OCI-LY7 (cell line): ENCODE results near the gene PDK2. TPM values are rescaled to one million over a fixed set of nuclear protein-coding genes. Genes with fewer than 3 reads are reported as not detected.

Experiments used
- BruUV-seq: library from RNA; stranded (reverse); fragments of 400-500 nt; replicated peaks from 2 replicates; lab custom pipeline; 2021; lab: Mats Ljungman, UMichigan
- CTCF ChIA-PET: fragments of 300-600 bp; sonication (Branson Sonifier 250); formaldehyde crosslinking; loops from one replicate; lab custom pipeline; 2022; ENCODE audit warnings: antibody characterized with exemption; ENCODE audit not compliant: unreplicated experiment; lab: Charles Lee
- POLR2A ChIA-PET: fragments of 300-600 bp; sonication (Branson Sonifier 250); formaldehyde crosslinking; loops from one replicate; lab custom pipeline; 2022; ENCODE audit warnings: antibody characterized with exemption; lab: Charles Lee
- DNase-seq: peaks from one replicate; pipeline ENCODE4 v3.0.0-alpha.2; 2015; ENCODE audit warnings: low spot score
- H2AFZ ChIP-seq: fragments of 200-600 bp; sonication (generic), shearing (Covaris generic); 2 replicates; pipeline ENCODE4 v1.6.1; 2014; ENCODE audit warnings: mild to moderate bottlenecking, antibody characterized with exemption, low read length, moderate library complexity
- H3K27ac ChIP-seq: fragments of 200-600 bp; sonication (generic); 2 replicates; pipeline ENCODE4 v1.5.1; 2014; ENCODE audit warnings: mixed run types, low read depth, mild to moderate bottlenecking, moderate library complexity, low read length, inconsistent platforms; ENCODE audit not compliant: poor library complexity, severe bottlenecking
- H3K36me3 ChIP-seq: fragments of 200-600 bp; sonication (generic); 2 replicates; pipeline ENCODE4 v1.6.1; 2014; ENCODE audit warnings: mild to moderate bottlenecking, antibody characterized with exemption, low read length, moderate library complexity, mixed read lengths; ENCODE audit not compliant: insufficient read depth
- H3K4me1 ChIP-seq: fragments of 200-600 bp; sonication (generic); 2 replicates; pipeline ENCODE4 v1.5.1; 2014; ENCODE audit warnings: mild to moderate bottlenecking, low read length; ENCODE audit not compliant: insufficient read depth, poor library complexity, severe bottlenecking
- H3K4me2 ChIP-seq: fragments of 200-600 bp; sonication (generic); 2 replicates; pipeline ENCODE4 v1.6.1; 2014; ENCODE audit warnings: mild to moderate bottlenecking, low read length
- H3K4me3 ChIP-seq: fragments of 200-600 bp; sonication (generic); 2 replicates; pipeline ENCODE4 v1.5.1; 2014; ENCODE audit warnings: mild to moderate bottlenecking, low read depth, low read length; ENCODE audit not compliant: poor library complexity, severe bottlenecking
- H3K79me2 ChIP-seq: fragments of 200-600 bp; sonication (generic); 2 replicates; pipeline ENCODE4 v1.6.1; 2016; ENCODE audit warnings: low read depth, mild to moderate bottlenecking, low read length, moderate library complexity, mixed read lengths; ENCODE audit not compliant: insufficient read depth
- H3K9me2 ChIP-seq: fragments of 200-600 bp; sonication (generic); 2 replicates; pipeline ENCODE4 v1.6.1; 2016; ENCODE audit warnings: mild to moderate bottlenecking, low read length, mixed read lengths; ENCODE audit not compliant: insufficient read depth
- H3K9me3 ChIP-seq: fragments of 200-600 bp; sonication (generic); 2 replicates; pipeline ENCODE4 v1.6.1; 2014; ENCODE audit warnings: mild to moderate bottlenecking, mixed run types, low read length, mixed read lengths
- H4K20me1 ChIP-seq: fragments of 200-600 bp; sonication (generic); 2 replicates; pipeline ENCODE4 v1.6.1; 2014; ENCODE audit warnings: mild to moderate bottlenecking, antibody characterized with exemption, low read length, moderate library complexity, mixed read lengths; ENCODE audit not compliant: insufficient read depth
- EZH2phosphoT487 ChIP-seq: fragments of 200-600 bp; sonication (generic); IDR thresholded peaks from 2 replicates; pipeline ENCODE4 v1.6.1; 2018; ENCODE audit warnings: low read depth, borderline replicate concordance, mild to moderate bottlenecking, mixed run types, antibody characterized with exemption, low read length, moderate library complexity, mixed read lengths
- intact Hi-C: fragments of 100-400 bp; cut with micrococcal nuclease; formaldehyde crosslinking; loops from one replicate; pipeline ENCODE4 v1.10.0; 2022; ENCODE audit not compliant: unreplicated experiment
- total RNA-seq, 2 experiments: library from RNA; depleted of rRNA in 1 of 2; stranded (reverse); fragments of >200 nt in 1 of 2; shearing (Covaris generic) in 1 of 2; gene quantifications; 2 replicates each; pipeline ENCODE4 v1.2.3, GENCODE V29; 2014 to 2022
- TF ChIP-seq, protein P1 (sequence below): fragments of 200-600 bp; sonication (generic); conservative IDR thresholded peaks from 2 replicates; pipeline ENCODE4 v1.5.1; 2014; ENCODE audit warnings: mild to moderate bottlenecking, antibody characterized with exemption, low read length, moderate library complexity, mixed read lengths

PDK2 gene
- total RNA-seq, 2 experiments from 2014 or later: 21.8 to 27.7 TPM

DNA sequence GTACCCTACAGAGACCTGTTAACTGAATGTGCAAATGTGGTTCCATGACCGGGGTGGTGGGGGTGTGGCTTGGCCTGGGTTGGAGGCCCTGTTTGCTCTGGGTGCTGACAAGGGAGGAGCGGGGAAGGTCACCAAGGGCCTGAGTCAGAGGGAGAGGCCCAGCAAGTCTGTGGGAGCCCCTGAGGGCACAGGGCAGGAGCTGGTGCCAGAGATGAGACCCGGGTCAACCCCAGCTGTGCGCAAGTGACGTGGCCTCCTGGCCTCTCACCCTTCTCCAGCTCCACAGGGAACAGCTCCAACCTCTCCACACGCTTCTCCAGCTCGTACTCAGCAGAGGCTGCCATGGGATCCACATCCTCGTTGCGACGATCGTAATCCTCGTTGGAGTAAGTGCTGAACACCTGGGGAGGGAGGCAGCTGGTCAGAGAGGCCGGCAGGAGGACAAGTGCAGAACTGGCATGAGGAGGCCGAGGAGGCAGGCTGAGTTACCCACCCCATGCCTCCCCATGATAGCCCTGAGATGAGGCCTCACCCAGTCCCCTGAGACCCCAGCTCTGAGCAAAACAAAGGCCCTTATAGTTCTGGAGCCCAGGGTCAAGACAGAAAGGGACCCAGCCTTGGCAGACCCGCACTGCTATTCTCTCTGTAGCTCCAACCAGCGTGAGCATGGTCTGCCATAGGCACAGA lies 49.8 kb downstream of the PDK2 start:
- no peak for DNase-seq
- no peaks in the 10 kb centered on the region for H3K9me2 ChIP-seq
- no peak overlapping the region for H3K4me3 ChIP-seq
- no peak overlapping the region for H2AFZ ChIP-seq
- H4K20me1 ChIP-seq: peaks cover 22% of the 10 kb centered on the region
- H3K79me2 ChIP-seq: peaks cover 50% of the 10 kb centered on the region
- ChIA-PET POLR2A (no interaction called here), CTCF (no interaction called here)
- TF ChIP-seq EZH2phosphoT487: no peak
- TF ChIP-seq, protein P1, sequence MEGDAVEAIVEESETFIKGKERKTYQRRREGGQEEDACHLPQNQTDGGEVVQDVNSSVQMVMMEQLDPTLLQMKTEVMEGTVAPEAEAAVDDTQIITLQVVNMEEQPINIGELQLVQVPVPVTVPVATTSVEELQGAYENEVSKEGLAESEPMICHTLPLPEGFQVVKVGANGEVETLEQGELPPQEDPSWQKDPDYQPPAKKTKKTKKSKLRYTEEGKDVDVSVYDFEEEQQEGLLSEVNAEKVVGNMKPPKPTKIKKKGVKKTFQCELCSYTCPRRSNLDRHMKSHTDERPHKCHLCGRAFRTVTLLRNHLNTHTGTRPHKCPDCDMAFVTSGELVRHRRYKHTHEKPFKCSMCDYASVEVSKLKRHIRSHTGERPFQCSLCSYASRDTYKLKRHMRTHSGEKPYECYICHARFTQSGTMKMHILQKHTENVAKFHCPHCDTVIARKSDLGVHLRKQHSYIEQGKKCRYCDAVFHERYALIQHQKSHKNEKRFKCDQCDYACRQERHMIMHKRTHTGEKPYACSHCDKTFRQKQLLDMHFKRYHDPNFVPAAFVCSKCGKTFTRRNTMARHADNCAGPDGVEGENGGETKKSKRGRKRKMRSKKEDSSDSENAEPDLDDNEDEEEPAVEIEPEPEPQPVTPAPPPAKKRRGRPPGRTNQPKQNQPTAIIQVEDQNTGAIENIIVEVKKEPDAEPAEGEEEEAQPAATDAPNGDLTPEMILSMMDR: no peak
- intact Hi-C loops: no loop called here
- peaks cover 48% of the 10 kb centered on the region for H3K4me1 ChIP-seq
- H3K9me3 ChIP-seq: no peaks in the 10 kb centered on the region
- no peak overlapping the region for H3K27ac ChIP-seq
- H3K4me2 ChIP-seq: peak overlapping the region; percentile 95
- no TSS peak for BruUV-seq
- peaks cover 90% of the 10 kb centered on the region for H3K36me3 ChIP-seq

DNA sequence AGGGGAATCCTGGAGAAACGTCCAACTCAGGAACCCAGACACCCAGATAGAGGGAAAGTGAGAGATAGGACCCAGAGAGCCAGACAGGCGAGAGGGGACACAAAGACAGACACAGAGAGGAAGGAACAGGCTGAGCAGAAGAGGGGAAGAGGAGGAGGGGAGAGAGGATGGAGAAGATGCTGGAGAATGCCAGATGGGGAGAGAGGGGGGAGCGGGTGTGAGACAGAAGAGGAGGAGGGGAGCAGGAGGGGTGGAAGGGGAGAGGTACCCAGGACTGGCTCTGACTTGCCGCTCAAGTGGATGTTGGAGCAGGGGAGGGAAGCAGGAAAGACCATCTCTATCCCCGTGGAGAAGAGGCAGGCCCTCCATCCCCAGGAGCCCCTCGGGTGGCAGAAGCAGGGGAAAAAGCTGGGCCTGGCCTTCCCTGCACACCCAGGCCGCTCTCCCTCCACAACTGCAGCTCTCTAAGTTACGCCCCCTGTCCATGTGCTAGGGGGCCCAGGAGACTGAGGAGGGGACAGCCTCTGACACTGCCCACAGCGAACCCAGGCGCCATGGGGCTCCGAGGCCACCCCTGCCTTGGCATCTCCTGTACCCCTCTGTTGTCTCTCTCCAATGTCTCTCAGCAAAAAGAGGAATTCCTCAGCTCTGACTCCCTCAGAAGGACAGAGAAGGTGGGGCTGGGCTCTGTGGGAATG lies 50.5 kb downstream of the PDK2 start:
- peak overlapping the region; percentile 89 for H3K4me3 ChIP-seq
- TF ChIP-seq, protein P1: no peak
- no peak for TF ChIP-seq EZH2phosphoT487
- H3K4me1 ChIP-seq: peaks cover 41% of the 10 kb centered on the region
- CTCF ChIA-PET: interaction anchor here (1.0 to 1.1 kb wide), 2 partner anchors 9 to 52 kb away, joined by 3 read pairs; no protein-coding TSS in a partner anchor
- H2AFZ ChIP-seq: no peak overlapping the region
- intact Hi-C loops: no loop called here
- DNase-seq: no peak
- no peaks in the 10 kb centered on the region for H3K9me2 ChIP-seq
- H4K20me1 ChIP-seq: peaks cover 22% of the 10 kb centered on the region
- H3K27ac ChIP-seq: no peak overlapping the region
- H3K36me3 ChIP-seq: peaks cover 83% of the 10 kb centered on the region
- peak overlapping the region; percentile 95 for H3K4me2 ChIP-seq
- no peaks in the 10 kb centered on the region for H3K9me3 ChIP-seq
- peaks cover 55% of the 10 kb centered on the region for H3K79me2 ChIP-seq
- no TSS peak for BruUV-seq
- POLR2A ChIA-PET: interaction anchor here (0.9 kb wide), 1 partner anchor 15 kb away, joined by 3 read pairs; no protein-coding TSS in a partner anchor
